ENCODE results near the gene APCDD1.

Gene APCDD1

GRCh38 chr18:10432781-10433180 lies 21.7 kb upstream of the APCDD1 start:
- no peak for DNase-seq

DNA sequence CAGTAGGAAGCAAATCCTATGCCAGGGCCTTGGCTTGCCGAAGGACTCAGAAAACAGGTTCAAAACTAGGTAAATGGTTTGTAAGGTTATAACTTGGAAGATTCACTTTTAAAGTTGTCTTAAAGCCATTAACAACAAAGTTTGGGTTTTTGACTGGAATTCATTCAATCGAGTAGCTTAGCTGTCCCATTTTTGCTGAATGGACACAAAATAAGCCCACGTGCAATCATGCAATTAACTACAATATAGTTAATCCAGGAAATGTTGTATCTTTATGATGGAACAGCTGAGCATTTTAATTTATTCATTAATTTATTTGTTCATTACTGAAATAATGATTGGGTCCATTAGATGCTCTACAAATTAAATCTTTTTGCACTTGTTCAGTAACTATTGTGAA lies 18.3 kb upstream of the APCDD1 start:
- no peak for DNase-seq

DNA sequence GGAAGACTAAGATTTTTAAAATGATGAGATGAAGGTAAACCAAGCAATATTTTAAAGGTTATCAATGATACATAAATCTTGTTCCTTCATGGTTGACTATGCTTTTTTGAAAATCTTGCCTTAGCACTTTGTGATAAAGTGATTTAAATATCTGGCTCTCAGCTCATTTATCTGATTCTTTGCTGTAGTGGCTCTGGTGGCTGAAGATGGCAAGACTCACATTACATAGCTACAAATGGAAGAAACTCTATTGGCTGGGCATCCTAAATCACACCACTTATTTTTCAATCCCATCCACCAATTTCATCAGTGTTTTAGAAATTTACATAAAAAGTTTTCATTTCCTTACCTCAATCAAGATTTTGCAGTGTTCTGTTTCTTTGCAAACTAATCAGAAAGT lies 16.6 kb upstream of the APCDD1 start:
- DNase-seq = no peak

- no peak for DNase-seq
Observed at GRCh38 chr18:10439898-10440297, 14.5 kb upstream of the APCDD1 start.

- no peak for DNase-seq
Observed at GRCh38 chr18:10440884-10441283, 13.6 kb upstream of the APCDD1 start.

GRCh38 chr18:10441472-10441871 lies 13.0 kb upstream of the APCDD1 start:
- no peak for DNase-seq

DNA sequence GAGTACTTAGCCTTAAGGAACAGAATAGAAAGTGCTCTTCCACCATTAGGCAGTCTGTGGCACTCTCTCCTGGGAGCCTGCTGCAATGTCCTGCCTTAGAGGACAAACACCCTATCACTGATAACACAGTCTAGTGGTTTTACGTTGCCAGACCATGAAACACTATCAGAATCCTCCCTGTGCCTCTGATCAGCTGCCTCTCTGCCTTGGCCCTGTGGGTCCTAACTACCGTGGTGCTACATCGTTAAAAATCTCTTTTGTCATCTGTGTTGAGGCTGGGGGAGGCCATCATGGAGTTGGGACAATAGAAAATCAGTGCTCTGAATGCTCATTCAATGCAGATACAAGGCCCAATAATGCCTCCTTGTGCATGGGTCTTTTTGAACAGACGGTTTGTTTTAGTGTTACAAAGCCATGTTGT lies 11.9 kb upstream of the APCDD1 start:
- no peak for DNase-seq

DNA sequence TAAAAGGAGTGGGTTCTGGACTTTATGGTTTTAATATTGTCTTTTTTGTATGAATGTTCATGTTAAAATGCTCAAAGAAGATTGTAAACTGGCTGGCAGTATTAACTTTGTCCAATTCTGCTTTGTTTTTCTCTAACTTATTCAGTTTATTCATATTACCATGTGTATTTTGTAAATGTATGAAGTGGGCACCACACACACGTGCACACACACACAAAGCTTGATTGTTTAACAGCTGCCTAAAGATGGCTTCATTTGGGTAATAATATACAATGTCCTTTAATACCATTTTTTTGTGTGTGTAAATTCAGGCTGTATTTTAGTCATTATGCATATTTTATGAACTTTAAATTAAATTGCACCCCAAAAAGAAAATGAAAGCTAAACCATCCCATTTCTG lies 11.4 kb upstream of the APCDD1 start:
- no peak for DNase-seq

GRCh38 chr18:10444314-10445006 lies 10.0 kb upstream of the APCDD1 start:
- no peak for DNase-seq

GRCh38 chr18:10449396-10449795 lies 5.0 kb upstream of the APCDD1 start:
- DNase-seq = no peak

DNA sequence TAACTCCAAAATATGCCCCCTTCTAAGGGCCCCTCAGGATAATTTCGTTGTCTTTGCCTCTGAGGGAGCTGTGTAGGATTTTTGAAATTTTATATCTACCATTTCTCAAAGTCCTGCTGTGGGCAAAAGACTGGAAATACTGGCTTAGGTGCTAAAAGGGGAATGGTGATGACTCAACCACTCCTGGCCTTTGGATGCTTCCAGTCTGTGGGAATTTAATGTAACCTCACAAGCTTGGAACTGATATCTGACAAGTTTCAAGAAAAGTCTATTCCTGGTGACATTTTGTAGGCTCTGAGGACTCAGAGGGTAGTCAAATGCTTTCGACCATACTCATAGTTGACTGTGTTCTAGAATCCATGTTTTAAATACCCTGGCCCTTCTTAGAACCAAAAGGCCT lies 3.4 kb upstream of the APCDD1 start:
- DNase-seq = no peak

DNA sequence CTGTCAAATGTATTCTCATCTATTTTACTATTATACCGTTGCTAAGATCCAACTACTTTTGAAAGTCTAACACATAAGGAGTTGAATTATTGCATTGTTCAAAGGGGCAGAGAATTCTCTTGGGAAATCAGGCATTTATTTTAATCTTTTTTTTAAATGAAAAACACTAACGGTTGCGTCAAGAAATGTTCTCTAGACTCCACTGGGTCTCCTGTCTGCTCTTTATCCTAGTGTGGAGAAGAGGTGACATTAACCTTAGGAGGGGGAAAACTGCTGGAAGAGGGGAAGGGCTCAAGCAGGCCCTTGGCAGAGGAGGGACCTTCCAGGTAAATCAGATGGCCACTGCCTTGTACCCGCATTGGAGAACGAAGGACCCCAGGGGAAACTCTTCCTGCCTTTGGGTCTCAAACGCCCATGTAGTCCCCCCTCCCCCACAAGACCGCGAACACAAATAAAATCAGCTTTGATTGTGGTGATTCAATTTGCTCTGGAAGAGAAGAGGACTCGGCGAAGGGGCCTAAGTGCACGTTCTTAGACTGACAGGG lies 1.1 kb upstream of the APCDD1 start:
- DNase-seq = no peak

- peak; percentile 49 for DNase-seq
Observed at GRCh38 chr18:10454681-10455557, 484 bp downstream of the APCDD1 start.

DNA sequence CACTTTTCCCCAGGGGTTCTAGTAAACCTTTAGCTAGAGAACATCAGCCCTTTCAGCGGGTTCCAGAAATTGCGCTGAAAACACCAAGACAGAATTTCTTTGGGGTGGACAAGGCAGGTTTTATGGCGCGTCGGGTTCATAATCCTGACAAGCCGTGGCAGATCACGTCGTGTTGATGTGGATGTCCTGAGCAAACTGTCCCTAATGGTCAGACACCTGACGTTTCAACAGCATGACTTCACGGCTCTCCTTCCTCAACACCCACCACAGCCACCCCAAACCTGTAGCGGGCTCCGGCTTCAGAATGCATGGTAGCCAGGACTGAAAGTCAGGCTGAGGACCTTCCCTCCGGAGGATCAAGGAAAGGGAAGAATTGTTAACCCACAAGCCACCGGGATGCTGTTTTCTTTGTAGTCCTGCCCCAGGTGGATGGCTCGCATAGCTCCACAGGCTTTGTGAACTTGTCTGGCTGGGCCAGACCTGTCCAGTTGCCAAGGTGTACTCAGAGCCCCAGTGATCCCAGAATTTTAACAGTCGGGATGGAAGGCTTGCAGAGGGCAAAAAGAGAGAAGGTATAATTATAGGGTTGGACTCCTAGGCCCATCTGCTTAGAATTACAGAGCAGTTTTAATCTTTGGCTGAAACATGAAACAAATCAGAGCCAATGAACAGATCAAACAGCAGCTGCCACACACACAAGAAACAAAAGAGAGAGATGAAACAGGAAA lies 1.5 kb downstream of the APCDD1 start:
- no peak for DNase-seq

GRCh38 chr18:10456718-10457117 lies 2.3 kb downstream of the APCDD1 start:
- DNase-seq = no peak

DNA sequence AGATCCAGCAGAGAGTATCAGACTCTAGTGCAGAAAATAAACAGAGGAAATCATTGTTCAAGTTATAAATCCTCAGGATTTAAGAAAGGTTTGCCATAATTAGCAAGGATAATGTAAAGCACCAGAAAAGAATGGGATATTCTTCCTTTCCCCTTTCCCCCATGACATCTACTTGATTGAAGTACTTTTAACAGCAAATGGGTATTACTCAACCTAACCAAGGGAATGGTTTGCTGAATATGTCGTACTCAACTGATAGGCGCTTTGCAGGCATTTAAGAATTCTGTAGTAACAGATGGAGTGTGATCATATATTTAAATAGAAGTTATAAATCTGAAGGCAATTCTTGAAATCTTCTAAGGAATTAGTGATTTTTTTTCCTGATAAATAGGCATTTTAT lies 2.7 kb downstream of the APCDD1 start:
- DNase-seq = no peak

DNA sequence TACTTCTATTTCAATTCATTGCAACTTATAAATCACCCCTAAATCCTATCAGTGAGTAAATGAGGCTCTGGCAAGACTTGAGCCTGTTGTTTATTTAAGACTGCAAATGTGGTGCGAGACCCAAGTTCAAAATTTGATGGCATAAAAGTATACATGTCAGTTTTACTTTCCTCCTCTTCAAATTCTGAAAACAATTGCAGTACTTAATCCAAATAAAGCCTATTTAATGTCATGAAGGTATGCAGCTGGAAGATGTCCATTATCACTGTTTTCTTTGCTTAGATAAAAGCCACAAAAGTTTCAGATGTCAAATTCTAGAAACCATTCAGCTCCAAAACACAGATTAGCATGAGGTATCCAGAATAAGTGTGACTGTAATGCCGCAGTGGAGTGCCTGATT lies 3.3 kb downstream of the APCDD1 start:
- DNase-seq = no peak

DNA sequence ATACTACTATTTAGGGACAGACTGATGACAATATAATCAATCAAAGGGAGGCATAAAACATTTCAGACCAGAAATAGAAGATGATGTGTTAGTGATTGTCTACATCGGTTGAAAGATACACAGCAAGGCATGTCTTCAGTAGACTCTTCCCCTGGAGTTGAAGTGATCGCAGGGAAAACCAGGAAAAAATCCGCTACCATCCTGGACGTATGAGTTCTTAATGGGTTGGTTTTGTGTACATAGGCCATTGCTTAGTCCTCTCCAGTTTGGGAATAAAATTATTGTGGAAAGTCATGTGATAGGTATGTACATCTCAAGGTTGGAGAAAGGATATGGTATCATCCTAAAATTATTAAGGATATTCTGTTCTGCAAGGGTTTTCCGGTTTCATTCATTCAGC lies 4.3 kb downstream of the APCDD1 start:
- no peak for DNase-seq

DNA sequence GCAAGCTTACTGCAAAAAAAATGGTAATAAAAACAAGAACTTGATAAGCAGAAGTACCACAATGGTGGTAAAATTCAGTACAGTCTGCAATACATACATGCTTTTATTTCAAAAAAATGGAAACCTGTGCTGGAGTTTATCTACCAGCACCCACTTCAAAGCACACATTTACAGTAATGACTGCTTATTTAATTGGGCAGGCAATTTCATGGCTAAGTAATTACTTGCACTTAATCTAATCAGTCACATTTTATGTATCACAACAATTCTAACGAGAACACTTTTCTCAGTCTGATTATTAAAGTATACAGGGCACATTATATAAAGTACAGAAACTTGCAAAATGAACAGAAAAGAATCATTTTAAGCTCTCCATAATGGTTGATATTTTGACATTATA lies 5.2 kb downstream of the APCDD1 start:
- DNase-seq = no peak

DNA sequence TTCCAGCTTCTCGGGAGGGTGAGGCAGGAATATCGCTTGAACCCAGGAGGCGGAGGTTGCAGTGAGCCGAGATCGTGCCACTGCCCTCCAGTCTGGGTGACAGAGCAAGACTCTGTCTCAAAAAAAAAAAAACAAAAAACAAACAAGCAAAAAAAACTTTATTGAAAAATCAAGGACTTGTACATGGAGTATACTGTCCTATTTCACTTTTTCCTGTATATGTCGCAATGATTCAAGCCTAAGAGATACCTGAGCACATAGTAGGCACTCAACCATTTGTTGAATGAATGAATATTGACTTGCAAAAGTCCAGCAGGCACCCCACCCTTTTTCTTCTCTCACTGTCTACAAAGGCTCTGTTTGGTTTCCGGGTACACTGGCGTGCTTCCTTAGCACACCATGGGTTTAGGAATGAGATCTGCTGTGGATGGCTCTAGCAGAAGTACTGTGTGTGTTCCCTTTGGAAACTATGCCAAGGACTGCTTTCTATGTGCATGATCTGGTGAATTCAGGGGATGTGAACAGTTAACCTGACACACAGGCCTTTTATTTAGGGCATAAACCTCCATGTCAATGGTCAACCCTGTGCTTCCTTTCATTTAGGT lies 6.1 kb downstream of the APCDD1 start:
- DNase-seq = no peak

GRCh38 chr18:10461989-10462388 lies 7.6 kb downstream of the APCDD1 start:
- no peak for DNase-seq

GRCh38 chr18:10462597-10462996 lies 8.2 kb downstream of the APCDD1 start:
- DNase-seq = no peak

DNA sequence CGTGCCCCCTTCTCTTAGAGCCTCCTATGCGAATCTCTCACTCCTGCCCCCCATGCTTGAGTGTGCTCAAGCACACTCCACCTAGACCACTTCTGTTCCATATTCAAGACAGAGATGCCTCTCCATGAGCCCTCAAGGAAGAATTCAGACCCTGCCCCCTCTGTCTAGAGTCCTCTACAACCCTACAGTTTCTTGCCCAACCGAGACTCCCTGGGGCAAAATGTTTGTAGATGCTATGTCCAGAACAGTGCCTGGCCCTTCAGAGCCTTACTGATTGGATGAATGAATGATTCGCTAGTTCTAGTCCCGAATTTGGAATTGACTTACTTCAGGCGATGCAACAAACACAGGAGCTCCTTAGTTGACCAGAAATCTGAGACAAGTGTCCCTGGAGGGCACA lies 8.7 kb downstream of the APCDD1 start:
- no peak for DNase-seq
